ENCODE data around the gene PPP1R36.

The PPP1R36 gene

DNA sequence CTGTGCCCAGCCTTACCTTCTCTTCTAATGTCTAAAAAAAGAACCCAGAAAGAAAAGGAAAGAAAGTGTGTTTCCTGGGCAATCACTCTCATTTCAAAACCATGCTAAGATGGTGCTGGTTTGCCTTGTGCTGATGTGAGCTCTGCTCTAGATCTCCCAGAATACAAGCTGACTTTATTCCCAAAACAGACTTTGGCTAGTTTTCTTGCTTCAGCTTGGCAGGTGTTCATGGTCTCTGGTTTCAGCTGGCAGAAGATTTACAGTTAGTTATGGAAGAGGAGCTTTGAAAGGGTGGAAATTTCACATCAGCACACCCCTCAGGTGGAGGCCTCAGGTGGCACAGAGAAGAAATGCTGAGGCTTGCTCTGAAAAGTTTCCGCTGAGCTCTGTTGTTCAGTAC is 34.4 kb downstream of the PPP1R36 start:
- no peak overlapping the region for H3K27ac ChIP-seq
- no peak for TF ChIP-seq ZFX (IDR thresholded peaks at IDR 0.05; ENCODE audit: borderline replicate concordance)
- TF ChIP-seq, protein P1, sequence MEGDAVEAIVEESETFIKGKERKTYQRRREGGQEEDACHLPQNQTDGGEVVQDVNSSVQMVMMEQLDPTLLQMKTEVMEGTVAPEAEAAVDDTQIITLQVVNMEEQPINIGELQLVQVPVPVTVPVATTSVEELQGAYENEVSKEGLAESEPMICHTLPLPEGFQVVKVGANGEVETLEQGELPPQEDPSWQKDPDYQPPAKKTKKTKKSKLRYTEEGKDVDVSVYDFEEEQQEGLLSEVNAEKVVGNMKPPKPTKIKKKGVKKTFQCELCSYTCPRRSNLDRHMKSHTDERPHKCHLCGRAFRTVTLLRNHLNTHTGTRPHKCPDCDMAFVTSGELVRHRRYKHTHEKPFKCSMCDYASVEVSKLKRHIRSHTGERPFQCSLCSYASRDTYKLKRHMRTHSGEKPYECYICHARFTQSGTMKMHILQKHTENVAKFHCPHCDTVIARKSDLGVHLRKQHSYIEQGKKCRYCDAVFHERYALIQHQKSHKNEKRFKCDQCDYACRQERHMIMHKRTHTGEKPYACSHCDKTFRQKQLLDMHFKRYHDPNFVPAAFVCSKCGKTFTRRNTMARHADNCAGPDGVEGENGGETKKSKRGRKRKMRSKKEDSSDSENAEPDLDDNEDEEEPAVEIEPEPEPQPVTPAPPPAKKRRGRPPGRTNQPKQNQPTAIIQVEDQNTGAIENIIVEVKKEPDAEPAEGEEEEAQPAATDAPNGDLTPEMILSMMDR (IDR thresholded peaks at IDR 0.05), result no peak

DNA sequence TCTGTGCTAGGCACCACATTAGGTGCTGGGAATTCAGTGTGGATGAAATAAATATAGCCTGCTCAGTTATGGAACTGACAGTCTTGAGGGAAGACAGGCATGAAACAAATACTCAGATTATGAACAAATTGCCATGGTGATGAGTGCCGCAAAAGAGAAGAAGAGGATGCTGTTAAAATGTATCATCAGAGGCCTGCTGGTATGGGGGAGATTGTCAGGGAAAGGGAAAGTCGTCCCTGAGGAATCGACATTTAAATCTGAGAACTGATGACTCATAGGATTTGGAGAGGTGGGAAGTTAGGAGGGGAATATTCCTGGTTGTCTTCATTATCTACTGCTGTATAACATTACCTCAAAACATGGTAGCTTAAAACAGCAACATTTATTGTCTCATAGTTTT is 42.0 kb downstream of the PPP1R36 start:
- no peak for TF ChIP-seq ZFX (IDR thresholded peaks at IDR 0.05; ENCODE audit: borderline replicate concordance)
- TF ChIP-seq, protein P1 (IDR thresholded peaks at IDR 0.05), result no peak

DNA sequence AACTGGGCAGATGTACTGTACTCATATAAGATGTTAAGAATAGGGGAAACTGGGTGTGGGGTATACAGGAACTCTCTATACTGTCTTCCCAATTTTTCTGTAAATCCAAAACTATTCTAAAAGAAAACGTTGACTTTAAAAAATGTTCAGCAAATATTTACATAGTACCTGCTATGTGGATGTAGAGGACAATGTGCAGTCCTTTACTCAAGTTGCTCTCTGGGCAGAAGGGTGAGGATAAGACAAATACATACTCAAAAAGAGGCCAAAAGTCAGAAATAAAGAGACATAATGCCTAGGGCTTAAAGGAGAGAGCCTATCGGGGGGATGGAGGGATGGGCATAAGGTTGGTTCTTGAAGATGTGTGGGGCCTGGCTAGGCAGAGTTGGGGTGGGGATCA is 44.7 kb downstream of the PPP1R36 start:
- TF ChIP-seq ZFX (IDR thresholded peaks at IDR 0.05; ENCODE audit: borderline replicate concordance), result no peak
- TF ChIP-seq, protein P1 (IDR thresholded peaks at IDR 0.05), result no peak
- H3K27ac ChIP-seq, result no peak overlapping the region

More for the DNA sequence above, 42.0 kb downstream of the PPP1R36 start:
- no peak overlapping the region for H3K27ac ChIP-seq

DNA sequence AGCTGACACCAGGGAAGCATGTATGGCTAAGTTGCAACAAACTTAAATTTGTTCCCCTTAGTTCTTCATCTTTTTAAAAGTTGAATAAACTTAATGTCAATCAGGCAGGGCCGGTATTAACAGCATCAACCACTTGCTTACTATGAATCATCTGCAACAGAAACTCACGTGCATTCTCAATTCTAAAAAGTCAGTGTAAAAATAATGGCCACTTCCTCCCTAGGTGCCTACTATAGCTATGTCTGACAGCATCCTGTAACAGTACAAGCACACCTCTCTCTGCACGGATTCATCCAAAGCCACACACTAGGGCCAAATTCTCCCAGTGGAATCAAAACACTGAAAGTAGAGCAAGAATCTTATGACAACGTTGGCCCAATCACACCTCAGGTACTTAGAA is 48.6 kb downstream of the PPP1R36 start:
- TF ChIP-seq, protein P1 (IDR thresholded peaks at IDR 0.05), result no peak
- no peak for TF ChIP-seq ZFX (IDR thresholded peaks at IDR 0.05; ENCODE audit: borderline replicate concordance)
- H3K27ac ChIP-seq, result no peak overlapping the region

DNA sequence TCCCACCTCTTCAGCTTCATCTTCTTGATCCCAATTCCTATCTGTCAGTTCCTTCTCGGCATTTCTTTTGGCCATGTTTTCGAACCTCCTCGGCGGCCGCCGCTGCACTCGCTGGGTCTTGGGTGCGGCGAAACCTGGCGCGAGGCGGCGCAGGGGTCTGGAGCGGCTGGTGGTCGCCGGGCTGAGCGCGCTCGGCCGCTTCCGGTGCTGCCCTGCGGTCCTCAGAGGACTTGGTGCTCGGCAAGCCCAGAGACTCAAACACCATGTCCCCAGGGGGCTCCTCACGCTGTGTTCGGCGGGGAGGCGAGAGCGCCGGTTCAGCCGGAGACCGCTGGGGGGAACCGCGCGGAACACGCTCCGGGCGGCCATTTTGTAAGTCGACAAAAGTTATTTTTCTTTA is 51.8 kb downstream of the PPP1R36 start:
- H3K27ac ChIP-seq, result no peak overlapping the region

DNA sequence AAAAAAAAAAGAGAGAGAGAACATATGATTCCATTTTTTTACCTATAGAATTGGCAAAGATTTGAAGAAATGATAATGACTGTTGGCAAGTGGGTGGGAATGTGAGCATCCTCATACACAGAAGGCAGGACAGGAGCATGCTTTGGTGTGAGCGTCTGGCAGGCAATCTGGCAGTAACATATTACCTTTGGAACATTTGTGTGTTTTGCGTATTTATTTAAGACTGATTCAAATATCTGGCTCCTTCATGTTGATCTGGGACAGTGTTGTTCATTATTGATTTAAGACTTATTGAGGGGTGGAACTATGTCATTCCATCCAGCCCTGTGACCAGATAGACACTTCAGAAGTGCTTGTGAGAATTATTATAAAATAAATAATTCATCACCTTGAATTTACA is 53.1 kb downstream of the PPP1R36 start:
- H3K27ac ChIP-seq, result no peak overlapping the region
- TF ChIP-seq ZFX (IDR thresholded peaks at IDR 0.05; ENCODE audit: borderline replicate concordance), result no peak
- TF ChIP-seq, protein P1 (IDR thresholded peaks at IDR 0.05), result no peak

More for the DNA sequence above, 51.8 kb downstream of the PPP1R36 start:
- TF ChIP-seq ZFX (IDR thresholded peaks at IDR 0.05; ENCODE audit: borderline replicate concordance), result no peak
- TF ChIP-seq, protein P1 (IDR thresholded peaks at IDR 0.05), result no peak

DNA sequence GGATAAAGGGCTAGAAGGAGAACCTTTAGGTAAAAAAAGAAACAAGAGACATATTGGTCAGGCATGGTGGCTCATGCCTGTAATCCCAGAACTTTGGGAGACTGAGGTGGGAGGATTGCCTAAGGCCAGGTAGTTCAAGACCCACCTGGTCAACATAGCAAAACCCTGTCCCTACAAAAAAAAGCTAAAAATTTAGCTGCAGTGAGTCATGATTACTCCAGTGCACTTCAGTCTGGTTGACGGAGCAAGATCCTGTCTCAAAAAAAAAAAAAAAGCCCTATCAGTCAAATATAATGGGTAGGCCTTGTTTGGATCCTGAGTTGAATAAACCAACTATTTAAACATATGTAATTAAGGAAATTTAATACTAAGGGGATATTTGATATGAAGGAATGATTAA is 54.2 kb downstream of the PPP1R36 start:
- TF ChIP-seq ZFX (IDR thresholded peaks at IDR 0.05; ENCODE audit: borderline replicate concordance), result no peak
- TF ChIP-seq, protein P1 (IDR thresholded peaks at IDR 0.05), result no peak
- no peak overlapping the region for H3K27ac ChIP-seq
